ENCODE measurements around the gene OR2K2.
"Not testable (repeated sequence)": the region's sequence is repeated elsewhere in the genome, so short reads cannot be mapped to it uniquely, and the experiment has no call there.

Gene OR2K2

DNA sequence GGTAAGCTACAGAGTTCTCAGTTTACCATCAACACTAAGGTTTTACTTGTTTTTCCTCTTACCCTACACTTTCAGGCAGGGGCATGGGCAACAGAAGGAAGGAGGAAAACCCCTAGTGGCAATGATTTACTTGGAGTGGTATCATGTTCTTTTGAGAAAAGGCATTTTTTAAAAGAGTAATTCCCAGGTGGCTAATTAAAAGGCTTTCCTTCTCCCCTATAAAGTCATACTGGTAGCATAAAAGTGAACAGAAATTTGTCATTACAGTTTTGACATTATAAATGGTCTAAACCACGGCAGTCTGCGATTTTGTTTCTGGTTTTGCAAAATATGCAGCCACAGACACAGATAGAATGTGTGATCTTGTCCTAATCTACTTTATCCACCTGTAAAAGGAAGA lies 30.9 kb upstream of the OR2K2 start:
- POLR2A ChIA-PET: no interaction called here
- TF ChIP-seq, protein P1, sequence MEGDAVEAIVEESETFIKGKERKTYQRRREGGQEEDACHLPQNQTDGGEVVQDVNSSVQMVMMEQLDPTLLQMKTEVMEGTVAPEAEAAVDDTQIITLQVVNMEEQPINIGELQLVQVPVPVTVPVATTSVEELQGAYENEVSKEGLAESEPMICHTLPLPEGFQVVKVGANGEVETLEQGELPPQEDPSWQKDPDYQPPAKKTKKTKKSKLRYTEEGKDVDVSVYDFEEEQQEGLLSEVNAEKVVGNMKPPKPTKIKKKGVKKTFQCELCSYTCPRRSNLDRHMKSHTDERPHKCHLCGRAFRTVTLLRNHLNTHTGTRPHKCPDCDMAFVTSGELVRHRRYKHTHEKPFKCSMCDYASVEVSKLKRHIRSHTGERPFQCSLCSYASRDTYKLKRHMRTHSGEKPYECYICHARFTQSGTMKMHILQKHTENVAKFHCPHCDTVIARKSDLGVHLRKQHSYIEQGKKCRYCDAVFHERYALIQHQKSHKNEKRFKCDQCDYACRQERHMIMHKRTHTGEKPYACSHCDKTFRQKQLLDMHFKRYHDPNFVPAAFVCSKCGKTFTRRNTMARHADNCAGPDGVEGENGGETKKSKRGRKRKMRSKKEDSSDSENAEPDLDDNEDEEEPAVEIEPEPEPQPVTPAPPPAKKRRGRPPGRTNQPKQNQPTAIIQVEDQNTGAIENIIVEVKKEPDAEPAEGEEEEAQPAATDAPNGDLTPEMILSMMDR (IDR thresholded peaks at IDR 0.05; ENCODE audit: control extremely low read depth, extremely low read depth, low read depth, missing control alignments): no peak
- no peak for DNase-seq (ENCODE audit: extremely low spot score)
- CTCF ChIA-PET: no interaction called here

DNA sequence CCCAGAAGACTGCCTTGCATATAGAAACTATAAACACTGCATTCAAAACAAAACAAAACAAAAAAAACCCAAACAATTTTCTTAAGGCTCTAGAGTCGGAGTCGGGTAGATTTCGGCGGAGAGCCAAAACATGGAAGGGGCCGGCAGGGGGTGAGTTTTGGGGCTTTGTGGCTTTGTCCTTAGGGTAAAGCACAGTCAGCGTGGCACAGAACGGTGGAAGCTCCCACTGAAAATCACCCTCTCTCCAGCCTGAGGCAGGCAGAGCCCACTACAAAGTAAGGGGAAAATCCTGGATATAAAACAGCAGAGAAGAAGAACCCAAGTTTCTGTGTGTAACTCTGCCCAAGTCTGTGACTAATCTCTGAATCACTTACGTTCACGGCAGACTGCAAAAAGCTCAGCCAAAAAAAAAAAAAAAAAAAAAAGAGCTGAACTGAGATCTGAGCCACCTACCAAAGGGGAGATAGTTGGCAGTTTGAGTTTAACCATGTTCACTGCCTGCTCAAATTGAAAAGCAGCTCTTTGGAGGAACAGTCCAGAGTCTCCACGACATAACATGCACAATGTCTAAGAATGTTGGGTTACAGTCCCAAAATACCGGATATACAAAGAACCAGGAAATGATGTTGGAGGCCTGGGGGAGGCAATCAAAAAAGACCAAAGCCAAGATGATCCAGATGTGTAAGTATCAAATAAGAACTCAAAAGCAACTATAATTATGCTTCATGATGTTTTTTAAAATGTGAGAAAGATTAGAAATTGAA lies 26.6 kb upstream of the OR2K2 start:
- ChIA-PET POLR2A (no interaction called here), CTCF (interaction anchor here (1.0 kb wide), 1 partner anchor 19 kb away, joined by 3 read pairs; no protein-coding TSS in a partner anchor)
- peak; percentile 6 for DNase-seq (ENCODE audit: extremely low spot score)
- TF ChIP-seq, protein P1 (IDR thresholded peaks at IDR 0.05; ENCODE audit: control extremely low read depth, extremely low read depth, low read depth, missing control alignments): no peak

DNA sequence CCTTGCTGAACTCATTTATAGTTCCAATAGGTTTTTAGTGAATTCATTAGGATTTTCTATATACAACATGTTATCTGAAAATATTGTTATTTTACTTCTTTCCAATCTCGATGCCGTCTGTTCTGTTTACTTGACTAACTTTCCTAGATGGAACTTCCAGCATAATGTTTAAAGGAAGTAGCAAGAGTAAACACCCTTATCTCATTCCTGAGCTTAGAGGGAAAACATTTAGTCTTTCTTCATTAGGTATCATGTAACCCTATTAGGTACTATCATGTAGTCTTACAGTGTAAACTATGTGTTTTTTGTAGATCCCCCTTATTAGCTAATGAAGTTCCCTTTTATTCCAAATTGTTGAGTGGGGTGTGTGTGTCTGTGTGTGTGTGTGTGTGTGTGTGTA lies 22.5 kb upstream of the OR2K2 start:
- POLR2A ChIA-PET: no interaction called here
- CTCF ChIA-PET: no interaction called here
- no peak for DNase-seq (ENCODE audit: extremely low spot score)
- TF ChIP-seq, protein P1 (IDR thresholded peaks at IDR 0.05; ENCODE audit: control extremely low read depth, extremely low read depth, low read depth, missing control alignments): no peak

DNA sequence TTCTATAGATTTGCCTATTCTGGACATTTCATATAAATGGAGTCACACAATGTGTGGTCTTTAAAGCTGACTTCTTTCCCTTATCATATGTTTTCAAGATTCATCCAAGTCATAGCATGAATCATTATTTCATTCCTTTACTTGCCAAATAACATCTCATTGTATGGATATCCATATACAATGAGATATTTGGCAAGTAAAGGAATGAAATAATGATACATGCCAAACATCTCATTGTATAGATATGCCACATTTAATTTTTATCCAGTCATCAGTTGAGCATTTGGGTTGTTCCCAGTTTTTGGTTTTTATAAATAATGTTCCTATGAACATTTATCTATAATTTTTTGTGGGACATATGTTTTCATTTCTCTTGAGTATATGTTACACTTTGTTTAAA lies 20.5 kb upstream of the OR2K2 start:
- CTCF ChIA-PET: no interaction called here
- POLR2A ChIA-PET: no interaction called here
- TF ChIP-seq, protein P1 (IDR thresholded peaks at IDR 0.05; ENCODE audit: control extremely low read depth, extremely low read depth, low read depth, missing control alignments): no peak
- no peak for DNase-seq (ENCODE audit: extremely low spot score)

DNA sequence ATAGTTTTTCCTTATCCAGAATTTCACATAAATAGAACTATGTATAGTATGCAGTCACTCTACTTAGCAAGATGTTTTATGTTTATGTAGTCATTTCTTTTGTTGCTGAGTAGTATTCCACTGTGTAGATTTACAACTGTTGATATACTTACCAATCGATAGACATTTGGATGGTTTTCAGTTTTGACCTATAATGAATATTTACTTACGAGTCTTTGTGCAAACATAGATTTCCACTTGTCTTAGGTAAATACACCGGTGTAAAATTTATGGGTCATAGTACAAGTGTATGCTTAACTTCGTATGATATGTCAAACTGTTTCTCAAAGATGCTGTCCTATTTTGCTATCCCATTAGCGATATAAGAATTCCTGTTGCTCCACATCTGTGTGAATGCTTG lies 19.7 kb upstream of the OR2K2 start:
- ChIA-PET CTCF (no interaction called here), POLR2A (no interaction called here)
- no peak for DNase-seq (ENCODE audit: extremely low spot score)
- TF ChIP-seq, protein P1 (IDR thresholded peaks at IDR 0.05; ENCODE audit: control extremely low read depth, extremely low read depth, low read depth, missing control alignments): no peak

DNA sequence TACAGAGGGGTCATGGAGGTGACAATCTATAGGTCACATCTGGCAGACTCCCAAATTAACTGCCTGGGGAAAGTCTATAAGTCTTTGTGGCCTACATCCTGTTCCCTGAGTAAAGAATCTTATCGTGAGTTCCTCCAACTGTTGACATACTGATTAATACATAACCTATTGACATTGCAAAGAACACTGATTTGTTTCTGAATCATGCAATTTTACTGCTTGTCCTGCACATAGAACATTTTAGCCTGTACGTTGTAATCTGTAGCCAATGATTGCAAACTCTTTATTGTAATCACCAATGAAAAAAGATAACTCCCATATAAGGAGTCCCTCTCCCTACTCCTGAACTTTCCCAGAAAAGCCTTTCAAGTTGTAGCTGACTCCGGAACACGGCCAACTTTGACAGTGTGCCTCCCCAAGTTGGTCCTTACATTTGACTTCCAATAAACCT lies 18.8 kb upstream of the OR2K2 start:
- DNase-seq (ENCODE audit: extremely low spot score): no peak
- ChIA-PET POLR2A (no interaction called here), CTCF (no interaction called here)
- TF ChIP-seq, protein P1 (IDR thresholded peaks at IDR 0.05; ENCODE audit: control extremely low read depth, extremely low read depth, low read depth, missing control alignments): no peak

DNA sequence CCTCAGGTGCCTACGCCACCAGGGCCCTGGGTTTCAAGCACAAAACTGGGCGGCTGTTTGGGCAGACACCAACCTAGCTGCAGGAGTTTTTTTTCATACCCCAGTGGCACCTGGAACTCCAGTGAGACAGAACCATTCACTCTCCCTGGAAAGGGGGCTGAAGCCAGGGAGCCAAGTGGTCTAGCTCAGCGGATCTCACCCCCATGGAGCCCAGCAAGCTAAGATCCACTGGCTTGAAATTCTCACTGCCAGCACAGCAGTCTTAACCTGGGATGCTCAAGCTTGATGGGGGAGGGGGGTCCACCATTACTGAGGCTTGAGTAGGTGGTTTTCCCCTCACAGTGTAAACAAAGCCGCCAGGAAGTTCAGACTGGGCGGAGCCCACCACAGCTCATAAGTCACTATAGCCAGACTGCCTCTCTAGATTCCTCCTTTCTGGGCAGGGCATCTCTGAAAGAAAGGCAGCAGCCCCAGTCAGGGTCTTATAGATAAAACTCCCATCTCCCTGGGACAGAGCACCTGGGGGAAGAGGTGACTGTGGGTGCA lies 4.4 kb upstream of the OR2K2 start:
- DNase-seq (ENCODE audit: extremely low spot score); CTCF ChIA-PET; POLR2A ChIA-PET: not testable (repeated sequence)
